NCI-H2171 (cell line): ENCODE measurements around the gene GABARAPL2.
"Not testable (repeated sequence)": the region's sequence is repeated elsewhere in the genome, so short reads cannot be mapped to it uniquely, and the experiment has no call there.

Source experiments
- DNase-seq: peaks from one replicate; lab custom pipeline; 2025; lab: John Stamatoyannopoulos, UW

Gene GABARAPL2

GRCh38 chr16:75566040-75566757 lies at the start of gene GABARAPL2:
TSS of gene GABARAPL2 (plus strand) at chr16:75566379. CDS start at chr16:75566487, 108 bp downstream.
- peak; percentile 81 for DNase-seq

- DNase-seq: no peak
Observed at GRCh38 chr16:75519175-75519574, 47.0 kb upstream of the GABARAPL2 start.

- DNase-seq: no peak
Observed at GRCh38 chr16:75526032-75526790, 40.0 kb upstream of the GABARAPL2 start.

GRCh38 chr16:75527825-75528299 lies 38.3 kb upstream of the GABARAPL2 start:
- no peak for DNase-seq

GRCh38 chr16:75529056-75529905 lies 36.9 kb upstream of the GABARAPL2 start:
- no peak for DNase-seq

GRCh38 chr16:75529959-75530358 lies 36.2 kb upstream of the GABARAPL2 start:
- DNase-seq: no peak

GRCh38 chr16:75532142-75532765 lies 33.9 kb upstream of the GABARAPL2 start:
- DNase-seq: no peak

- no peak for DNase-seq
Observed at GRCh38 chr16:75532791-75533190, 33.4 kb upstream of the GABARAPL2 start.

GRCh38 chr16:75534560-75535205 lies 31.5 kb upstream of the GABARAPL2 start:
- DNase-seq: no peak

- DNase-seq: no peak
Observed at GRCh38 chr16:75535211-75535843, 30.9 kb upstream of the GABARAPL2 start.

- no peak for DNase-seq
Observed at GRCh38 chr16:75535901-75536300, 30.3 kb upstream of the GABARAPL2 start, which contains the start of gene CHST5. TSS of gene CHST5 (minus strand) at chr16:75536108. CDS start at chr16:75530384, 5,724 bp downstream.

- no peak for DNase-seq
Observed at GRCh38 chr16:75537776-75538175, 28.4 kb upstream of the GABARAPL2 start.

- DNase-seq: not testable (repeated sequence)
Observed at GRCh38 chr16:75538882-75539565, 27.2 kb upstream of the GABARAPL2 start.

- no peak for DNase-seq
Observed at GRCh38 chr16:75541236-75541635, 24.9 kb upstream of the GABARAPL2 start.

- DNase-seq: not testable (repeated sequence)
Observed at GRCh38 chr16:75542462-75542861, 23.7 kb upstream of the GABARAPL2 start.

GRCh38 chr16:75545879-75546278 lies 20.3 kb upstream of the GABARAPL2 start:
- DNase-seq: not testable (repeated sequence)

- no peak for DNase-seq
Observed at GRCh38 chr16:75546293-75546692, 19.9 kb upstream of the GABARAPL2 start.

- DNase-seq: not testable (repeated sequence)
Observed at GRCh38 chr16:75548456-75548855, 17.7 kb upstream of the GABARAPL2 start.

- no peak for DNase-seq
Observed at GRCh38 chr16:75550211-75550662, 15.9 kb upstream of the GABARAPL2 start.

- no peak for DNase-seq
Observed at GRCh38 chr16:75552951-75553350, 13.2 kb upstream of the GABARAPL2 start.
